Measurements from ENCODE around the gene ARHGAP19.

- no peak for TF ChIP-seq POLR2AphosphoS5 (IDR thresholded peaks at IDR 0.05; ENCODE audit: low read depth, low read length)
- no peak for TF ChIP-seq POLR2A (IDR thresholded peaks at IDR 0.05; ENCODE audit: low read depth, low read length)
- TF ChIP-seq TAF1 (IDR thresholded peaks at IDR 0.05; ENCODE audit: borderline replicate concordance, low read depth, low read length) = no peak
Measured at GRCh38 chr10:97341416-97341815, 49.0 kb upstream of the ARHGAP19 start.

Data from GM12892 (cell line).